GM18520 (cell line): ENCODE measurements around the gene ALG9.

Experiments used
- ATAC-seq: cut with Tn5 transposase; IDR thresholded peaks from one replicate; pipeline ENCODE4 v1.9.1; 2021; ENCODE audit not compliant: unreplicated experiment

The ALG9 gene

GRCh38 chr11:111736621-111737443 is 134.5 kb downstream of the ALG9 start:
- no peak for ATAC-seq
